ENCODE results near the gene DNAJC3.

The DNAJC3 gene

DNA sequence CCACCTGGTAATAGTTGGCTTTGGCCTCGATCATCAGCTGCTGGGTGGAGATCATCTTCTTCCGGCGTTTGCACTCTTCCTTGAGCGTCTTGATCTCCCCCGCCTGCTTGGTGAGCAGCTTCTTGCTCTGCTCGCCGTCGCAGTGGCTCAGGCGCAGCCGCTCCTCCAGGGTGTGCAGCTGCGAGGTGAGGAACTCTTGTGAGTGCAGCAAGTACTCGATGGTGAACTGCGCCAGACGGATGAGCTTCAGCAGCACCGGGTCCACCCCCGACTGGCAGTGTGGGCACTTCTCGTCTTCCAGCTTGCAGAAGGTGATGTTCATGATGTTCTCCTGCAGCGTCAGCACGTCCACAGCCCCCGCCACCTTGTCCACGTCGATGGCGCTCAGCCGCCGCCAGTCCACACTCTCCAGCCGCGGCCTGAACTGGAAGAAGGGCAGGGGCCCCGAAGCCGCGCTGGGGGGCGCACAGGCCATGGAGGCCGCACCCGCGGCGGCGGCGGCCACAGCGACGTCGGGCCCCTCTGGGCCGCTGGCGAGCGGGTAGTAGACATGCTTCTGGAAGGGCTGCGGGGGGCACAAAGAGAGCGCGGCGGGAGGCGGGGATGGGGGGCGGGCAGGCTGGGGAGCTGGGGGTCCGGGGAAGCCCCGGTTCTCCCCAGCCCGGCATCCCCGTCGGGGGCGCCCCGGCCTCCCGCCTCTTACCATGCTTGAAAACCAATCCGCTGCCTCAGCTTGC is 35.5 kb upstream of the DNAJC3 start:
- no peak for DNase-seq

DNA sequence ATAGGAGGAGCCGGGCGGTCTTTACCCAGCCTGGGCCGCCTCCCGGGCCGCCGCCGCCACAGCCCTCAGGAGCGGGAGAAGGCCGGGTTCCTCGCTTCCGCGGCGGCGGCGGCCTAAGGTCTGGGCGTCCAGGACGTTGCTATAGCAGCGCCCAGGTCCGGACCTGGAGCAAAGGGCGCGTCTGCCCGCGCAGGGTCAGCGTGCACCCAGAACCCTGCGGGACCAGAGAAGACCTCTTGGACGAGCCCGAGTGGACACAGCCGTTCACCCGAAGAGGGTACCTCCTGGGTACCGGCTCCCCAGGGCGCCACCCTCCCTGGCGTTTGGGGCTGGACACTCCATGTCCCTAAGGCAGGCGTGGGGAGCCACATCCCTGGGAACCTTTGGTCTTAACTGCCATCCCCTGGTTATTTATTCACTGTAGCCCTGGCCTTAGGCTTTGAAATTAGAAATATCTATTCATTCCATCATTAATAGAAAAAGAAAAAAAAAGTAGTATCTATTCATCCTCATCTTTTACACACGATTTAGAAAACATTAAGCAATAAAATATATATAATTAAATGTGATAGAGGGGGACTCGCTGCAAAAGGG is 34.8 kb upstream of the DNAJC3 start:
- TF ChIP-seq, protein P1, sequence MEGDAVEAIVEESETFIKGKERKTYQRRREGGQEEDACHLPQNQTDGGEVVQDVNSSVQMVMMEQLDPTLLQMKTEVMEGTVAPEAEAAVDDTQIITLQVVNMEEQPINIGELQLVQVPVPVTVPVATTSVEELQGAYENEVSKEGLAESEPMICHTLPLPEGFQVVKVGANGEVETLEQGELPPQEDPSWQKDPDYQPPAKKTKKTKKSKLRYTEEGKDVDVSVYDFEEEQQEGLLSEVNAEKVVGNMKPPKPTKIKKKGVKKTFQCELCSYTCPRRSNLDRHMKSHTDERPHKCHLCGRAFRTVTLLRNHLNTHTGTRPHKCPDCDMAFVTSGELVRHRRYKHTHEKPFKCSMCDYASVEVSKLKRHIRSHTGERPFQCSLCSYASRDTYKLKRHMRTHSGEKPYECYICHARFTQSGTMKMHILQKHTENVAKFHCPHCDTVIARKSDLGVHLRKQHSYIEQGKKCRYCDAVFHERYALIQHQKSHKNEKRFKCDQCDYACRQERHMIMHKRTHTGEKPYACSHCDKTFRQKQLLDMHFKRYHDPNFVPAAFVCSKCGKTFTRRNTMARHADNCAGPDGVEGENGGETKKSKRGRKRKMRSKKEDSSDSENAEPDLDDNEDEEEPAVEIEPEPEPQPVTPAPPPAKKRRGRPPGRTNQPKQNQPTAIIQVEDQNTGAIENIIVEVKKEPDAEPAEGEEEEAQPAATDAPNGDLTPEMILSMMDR (IDR thresholded peaks at IDR 0.05): no peak
- no peaks in the 10 kb centered on the region for H3K27me3 Mint-ChIP-seq (ENCODE audit: low read depth, poor library complexity)
- H3K36me3 Mint-ChIP-seq (ENCODE audit: low read depth): peaks cover 36% of the 10 kb centered on the region
- H3K4me1 Mint-ChIP-seq: peaks cover 31% of the 10 kb centered on the region
- DNase-seq: peak; percentile 59
- H3K4me3 Mint-ChIP-seq: peak overlapping the region; percentile 91
- H3K9me3 Mint-ChIP-seq: peaks cover 3% of the 10 kb centered on the region
- H3K27ac Mint-ChIP-seq: no peak overlapping the region

More for the DNA sequence above, 35.5 kb upstream of the DNAJC3 start:
- peaks cover 31% of the 10 kb centered on the region for H3K4me1 Mint-ChIP-seq
- peaks cover 3% of the 10 kb centered on the region for H3K9me3 Mint-ChIP-seq
- H3K4me3 Mint-ChIP-seq: peak overlapping the region; percentile 76
- TF ChIP-seq, protein P1 (IDR thresholded peaks at IDR 0.05): no peak
- peaks cover 43% of the 10 kb centered on the region for H3K36me3 Mint-ChIP-seq (ENCODE audit: low read depth)
- H3K27me3 Mint-ChIP-seq (ENCODE audit: low read depth, poor library complexity): no peaks in the 10 kb centered on the region
- H3K27ac Mint-ChIP-seq: no peak overlapping the region

- no peak overlapping the region for H3K27ac Mint-ChIP-seq
- H3K4me3 Mint-ChIP-seq: peak overlapping the region; percentile 91
- DNase-seq: no peak
- peaks cover 3% of the 10 kb centered on the region for H3K9me3 Mint-ChIP-seq
- peaks cover 31% of the 10 kb centered on the region for H3K4me1 Mint-ChIP-seq
- peaks cover 29% of the 10 kb centered on the region for H3K36me3 Mint-ChIP-seq (ENCODE audit: low read depth)
- no peaks in the 10 kb centered on the region for H3K27me3 Mint-ChIP-seq (ENCODE audit: low read depth, poor library complexity)
- TF ChIP-seq, protein P1 (IDR thresholded peaks at IDR 0.05): no peak
Observed at GRCh38 chr13:95642999-95643398, 33.9 kb upstream of the DNAJC3 start.

- Mint-ChIP-seq H3K4me3 (peak overlapping the region; percentile 91), H3K27ac (peak overlapping the region; percentile 87), H3K36me3 (ENCODE audit: low read depth) (peaks cover 26% of the 10 kb centered on the region), H3K9me3 (peaks cover 3% of the 10 kb centered on the region), H3K27me3 (ENCODE audit: low read depth, poor library complexity) (no peaks in the 10 kb centered on the region), H3K4me1 (peaks cover 31% of the 10 kb centered on the region)
- TF ChIP-seq, protein P1 (IDR thresholded peaks at IDR 0.05): no peak
- peak; percentile 16 for DNase-seq
Observed at GRCh38 chr13:95643571-95643935, 33.4 kb upstream of the DNAJC3 start.

DNA sequence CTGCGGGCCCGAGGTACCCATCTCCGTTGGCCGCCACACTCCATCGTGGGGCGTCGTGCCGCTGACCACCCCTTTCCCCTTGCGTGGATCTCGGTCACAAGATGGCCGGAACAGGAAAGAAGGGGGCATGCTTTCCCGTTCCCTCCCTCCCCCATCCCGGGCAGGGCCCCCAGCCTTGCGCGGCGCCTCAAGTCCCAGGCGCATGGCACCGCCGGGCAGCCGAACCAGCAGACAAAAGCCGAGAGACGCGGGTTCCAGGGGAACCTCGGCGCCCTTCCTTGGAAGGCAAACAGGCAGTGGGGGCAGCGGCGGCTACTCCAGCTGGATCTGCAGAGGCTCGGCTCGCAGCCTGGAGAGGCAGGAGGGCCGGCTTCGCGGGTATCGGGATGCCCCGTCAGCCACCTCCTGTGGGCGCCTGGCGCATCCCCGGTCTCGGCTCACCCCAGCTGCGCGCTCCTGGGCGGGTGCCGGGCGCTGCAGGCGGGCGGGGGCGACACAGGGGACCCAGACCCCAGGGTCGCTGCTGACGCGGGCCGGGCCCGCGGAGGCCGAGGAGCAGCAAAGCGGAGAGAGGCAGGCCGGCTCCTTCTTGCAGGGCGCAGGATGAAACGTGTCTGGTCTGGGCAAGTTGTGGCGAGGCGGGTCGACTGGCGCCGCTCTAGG is 32.9 kb upstream of the DNAJC3 start:
- peaks cover 3% of the 10 kb centered on the region for H3K9me3 Mint-ChIP-seq
- TF ChIP-seq, protein P1 (IDR thresholded peaks at IDR 0.05): no peak
- H3K4me3 Mint-ChIP-seq: peak overlapping the region; percentile 91
- no peak for DNase-seq
- H3K27ac Mint-ChIP-seq: peak overlapping the region; percentile 87
- peaks cover 31% of the 10 kb centered on the region for H3K4me1 Mint-ChIP-seq
- H3K36me3 Mint-ChIP-seq (ENCODE audit: low read depth): peaks cover 20% of the 10 kb centered on the region
- no peaks in the 10 kb centered on the region for H3K27me3 Mint-ChIP-seq (ENCODE audit: low read depth, poor library complexity)

All from nephron progenitor cell (in vitro differentiated cells).